OCI-LY1 (cell line): ENCODE data around the gene MID1.

Experiments
- EZH2 ChIP-seq: fragments of 200-600 bp; sonication (generic), shearing (Covaris generic); IDR thresholded peaks from 2 replicates; pipeline ENCODE4 v1.8.0; 2017; ENCODE audit warnings: borderline replicate concordance, mixed run types, mild to moderate bottlenecking, antibody characterized with exemption, low read length, moderate library complexity, mixed read lengths
- TF ChIP-seq, protein P1 (sequence below): fragments of 200-600 bp; sonication (generic), shearing (Covaris generic); IDR thresholded peaks from 2 replicates; pipeline ENCODE4 v1.5.1; 2017; ENCODE audit warnings: mild to moderate bottlenecking, antibody characterized with exemption, low read length, moderate library complexity, mixed read lengths

DNA sequence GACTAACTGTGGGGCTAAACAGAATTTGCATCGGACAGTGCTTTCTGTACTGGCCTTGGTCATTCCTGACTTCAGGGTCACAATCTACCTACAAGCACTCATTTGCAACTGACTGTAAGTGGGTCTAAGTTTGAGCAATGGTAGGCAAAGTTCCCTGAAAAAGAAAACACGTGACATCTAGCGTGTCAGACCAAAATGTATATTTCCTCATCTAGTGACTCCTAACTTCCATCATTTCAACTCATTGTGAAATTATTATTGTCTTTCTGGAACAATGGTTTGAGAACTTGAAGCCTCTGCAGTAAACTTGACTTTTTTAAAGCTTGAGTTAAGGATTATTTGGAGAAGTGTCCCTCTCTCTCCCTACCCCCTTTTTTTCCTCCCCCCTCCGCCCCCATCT, 113.6 kb downstream of the MID1 start:
- TF ChIP-seq, protein P1, sequence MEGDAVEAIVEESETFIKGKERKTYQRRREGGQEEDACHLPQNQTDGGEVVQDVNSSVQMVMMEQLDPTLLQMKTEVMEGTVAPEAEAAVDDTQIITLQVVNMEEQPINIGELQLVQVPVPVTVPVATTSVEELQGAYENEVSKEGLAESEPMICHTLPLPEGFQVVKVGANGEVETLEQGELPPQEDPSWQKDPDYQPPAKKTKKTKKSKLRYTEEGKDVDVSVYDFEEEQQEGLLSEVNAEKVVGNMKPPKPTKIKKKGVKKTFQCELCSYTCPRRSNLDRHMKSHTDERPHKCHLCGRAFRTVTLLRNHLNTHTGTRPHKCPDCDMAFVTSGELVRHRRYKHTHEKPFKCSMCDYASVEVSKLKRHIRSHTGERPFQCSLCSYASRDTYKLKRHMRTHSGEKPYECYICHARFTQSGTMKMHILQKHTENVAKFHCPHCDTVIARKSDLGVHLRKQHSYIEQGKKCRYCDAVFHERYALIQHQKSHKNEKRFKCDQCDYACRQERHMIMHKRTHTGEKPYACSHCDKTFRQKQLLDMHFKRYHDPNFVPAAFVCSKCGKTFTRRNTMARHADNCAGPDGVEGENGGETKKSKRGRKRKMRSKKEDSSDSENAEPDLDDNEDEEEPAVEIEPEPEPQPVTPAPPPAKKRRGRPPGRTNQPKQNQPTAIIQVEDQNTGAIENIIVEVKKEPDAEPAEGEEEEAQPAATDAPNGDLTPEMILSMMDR: no peak
- TF ChIP-seq EZH2: no peak
